Fibroblast of skin of right biceps (primary cell): Measurements from ENCODE around the gene PRAMEF14.
"Not testable (repeated sequence)": the region's sequence is repeated elsewhere in the genome, so short reads cannot be mapped to it uniquely, and the experiment has no call there.

ENCODE experiments used
- DNase-seq: peaks from one replicate; pipeline ENCODE4 v3.0.0-alpha.2; 2013

The PRAMEF14 gene, protein sequence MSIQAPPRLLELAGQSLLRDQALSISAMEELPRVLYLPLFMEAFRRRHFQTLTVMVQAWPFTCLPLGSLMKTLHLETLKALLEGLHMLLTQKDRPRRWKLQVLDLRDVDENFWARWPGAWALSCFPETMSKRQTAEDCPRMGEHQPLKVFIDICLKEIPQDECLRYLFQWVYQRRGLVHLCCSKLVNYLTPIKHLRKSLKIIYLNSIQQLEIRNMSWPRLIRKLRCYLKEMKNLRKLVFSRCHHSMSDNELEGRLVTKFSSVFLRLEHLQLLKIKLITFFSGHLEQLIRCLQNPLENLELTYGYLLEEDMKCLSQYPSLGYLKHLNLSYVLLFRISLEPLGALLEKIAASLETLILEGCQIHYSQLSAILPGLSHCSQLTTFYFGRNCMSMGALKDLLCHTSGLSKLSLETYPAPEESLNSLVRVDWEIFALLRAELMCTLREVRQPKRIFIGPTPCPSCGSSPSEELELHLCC

DNA sequence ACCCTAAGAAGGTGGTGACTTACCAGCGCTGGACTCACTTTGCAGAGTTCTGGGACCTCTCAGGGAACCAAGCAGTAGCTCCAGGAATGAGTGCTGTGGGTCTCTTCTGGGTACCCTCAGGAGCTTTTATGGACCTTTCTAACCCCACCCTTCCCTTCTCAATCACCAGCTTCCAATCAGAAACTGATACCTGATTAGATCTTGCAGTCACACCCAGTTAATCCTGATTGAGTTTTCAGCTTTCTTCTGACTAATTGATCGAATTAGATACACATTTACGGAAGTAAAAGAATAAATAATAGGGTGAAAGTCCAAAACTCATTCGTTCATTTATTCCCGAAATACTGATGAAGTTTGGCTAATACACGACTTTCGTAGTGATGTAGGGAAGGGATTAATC lies at the start of gene PRAMEF14:
TSS of gene PRAMEF14 (minus strand) at position 101 of the 400 bp plus-strand sequence. CDS start 1,820 bp downstream, outside the sequence.
- not testable (repeated sequence) for DNase-seq

DNA sequence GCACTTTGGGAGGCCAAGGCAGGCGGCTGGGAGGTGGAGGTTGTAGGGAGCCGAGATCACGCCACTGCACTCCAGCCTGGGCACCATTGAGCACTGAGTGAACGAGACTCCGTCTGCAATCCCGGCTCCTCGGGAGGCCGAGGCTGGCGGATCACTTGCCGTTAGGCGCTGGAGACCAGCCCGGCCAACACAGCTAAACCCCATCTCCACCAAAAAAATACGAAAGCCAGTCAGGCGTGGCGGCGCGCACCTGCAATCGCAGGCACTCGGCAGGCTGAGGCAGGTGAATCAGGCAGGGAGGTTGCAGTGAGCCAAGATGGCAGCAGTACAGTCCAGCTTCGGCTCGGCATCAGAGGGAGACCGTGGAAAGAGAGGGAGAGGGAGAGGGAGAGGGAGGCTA lies 48.4 kb upstream of the PRAMEF14 start:
- not testable (repeated sequence) for DNase-seq

DNA sequence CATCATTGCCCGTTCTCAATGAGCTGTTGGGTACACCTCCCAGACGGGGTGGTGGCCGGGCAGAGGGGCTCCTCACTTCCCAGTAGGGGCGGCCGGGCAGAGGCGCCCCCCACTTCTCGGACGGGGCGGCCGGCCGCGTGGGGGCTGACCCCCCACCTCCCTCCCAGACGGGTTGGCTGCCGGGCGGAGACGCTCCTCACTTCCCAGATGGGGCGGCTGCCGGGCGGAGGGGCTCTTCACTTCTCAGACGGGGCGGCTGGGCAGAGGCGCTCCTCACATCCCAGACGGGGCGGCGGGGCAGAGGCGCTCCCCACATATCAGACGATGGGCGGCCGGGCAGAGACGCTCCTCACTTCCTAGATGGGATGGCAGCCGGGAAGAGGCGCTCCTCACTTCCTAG lies 47.8 kb upstream of the PRAMEF14 start:
- DNase-seq: not testable (repeated sequence)

DNA sequence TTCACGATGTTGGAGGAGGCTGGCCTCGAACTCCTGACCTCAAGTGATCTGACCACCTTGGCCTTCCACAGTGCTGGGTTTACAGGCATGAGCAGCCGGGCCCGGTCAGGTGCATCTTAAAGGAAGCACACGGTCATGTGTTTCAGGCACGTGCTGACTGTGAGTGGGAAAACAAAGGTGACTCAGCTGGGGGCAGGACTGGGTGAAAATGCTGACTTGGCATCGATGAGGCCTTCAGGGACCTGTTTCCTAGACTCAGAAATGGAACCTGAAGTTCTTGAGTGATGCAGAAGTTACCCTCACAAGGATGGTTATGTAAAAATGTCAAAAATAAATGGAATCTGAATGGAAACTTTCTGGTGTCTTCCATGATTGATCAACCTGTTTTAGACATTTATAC lies 46.1 kb upstream of the PRAMEF14 start:
- DNase-seq: not testable (repeated sequence)

DNA sequence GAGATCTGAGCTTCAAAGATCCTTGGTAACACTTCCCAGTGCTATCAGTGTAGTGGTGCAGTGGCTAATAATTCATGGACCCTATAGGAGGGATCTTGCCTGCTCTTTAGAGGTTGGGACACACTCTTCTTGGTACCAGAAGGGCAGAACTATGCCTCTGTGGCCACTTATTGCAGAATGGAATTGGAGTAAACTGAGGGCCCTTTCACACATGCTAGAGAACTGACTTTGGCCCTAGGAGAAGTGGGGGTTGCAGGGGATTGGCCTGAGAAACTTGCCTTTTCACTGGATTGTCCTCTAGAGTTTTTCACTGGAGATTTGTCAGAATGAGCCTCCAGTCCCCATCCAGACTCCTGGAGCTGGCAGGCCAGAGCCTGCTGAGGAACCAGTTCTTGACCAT lies 42.4 kb upstream of the PRAMEF14 start, which contains the start of gene PRAMEF17:
TSS of gene PRAMEF17 (plus strand) at position 301 of the 400 bp plus-strand sequence. CDS start at position 327, 26 bp downstream.
- DNase-seq: not testable (repeated sequence)

DNA sequence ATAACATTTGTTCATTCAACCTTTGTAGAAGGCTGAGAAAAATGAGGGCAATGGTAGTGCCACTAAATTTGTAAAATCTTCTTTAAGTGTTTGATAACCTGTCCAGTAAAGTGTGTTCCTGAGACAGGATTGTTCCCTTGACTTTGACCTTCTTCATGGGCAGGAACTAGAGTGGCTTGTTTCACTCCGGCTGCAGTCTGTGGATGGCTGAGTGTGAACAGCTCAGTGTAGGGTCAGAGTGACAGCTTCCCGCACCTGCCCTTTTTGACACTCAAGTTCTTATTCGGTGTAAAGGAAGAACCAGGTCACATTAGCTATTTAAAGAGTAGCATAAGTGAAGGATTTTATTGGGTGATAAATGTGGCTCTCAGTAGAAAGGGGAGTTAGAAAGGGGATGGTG lies 33.4 kb upstream of the PRAMEF14 start:
- DNase-seq: not testable (repeated sequence)

DNA sequence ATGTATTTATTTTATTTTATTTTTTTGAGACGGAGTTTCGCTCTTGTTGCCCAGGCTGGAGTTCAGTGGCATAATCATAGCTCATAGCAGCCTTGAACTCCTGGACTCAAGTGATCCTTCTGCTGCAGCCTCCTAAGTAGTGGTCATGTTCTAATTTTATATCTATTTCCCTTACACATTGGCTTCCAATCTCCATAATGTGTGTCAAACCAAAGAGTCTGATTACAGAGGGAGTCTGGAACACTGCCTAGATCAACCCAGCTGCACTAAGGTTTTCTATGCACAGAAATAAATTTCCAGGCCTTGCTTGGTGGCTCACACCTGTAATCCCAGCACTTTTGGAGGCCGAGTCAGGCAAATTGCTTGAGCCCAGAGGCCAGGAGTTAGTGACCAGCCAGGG lies 32.0 kb upstream of the PRAMEF14 start:
- not testable (repeated sequence) for DNase-seq

DNA sequence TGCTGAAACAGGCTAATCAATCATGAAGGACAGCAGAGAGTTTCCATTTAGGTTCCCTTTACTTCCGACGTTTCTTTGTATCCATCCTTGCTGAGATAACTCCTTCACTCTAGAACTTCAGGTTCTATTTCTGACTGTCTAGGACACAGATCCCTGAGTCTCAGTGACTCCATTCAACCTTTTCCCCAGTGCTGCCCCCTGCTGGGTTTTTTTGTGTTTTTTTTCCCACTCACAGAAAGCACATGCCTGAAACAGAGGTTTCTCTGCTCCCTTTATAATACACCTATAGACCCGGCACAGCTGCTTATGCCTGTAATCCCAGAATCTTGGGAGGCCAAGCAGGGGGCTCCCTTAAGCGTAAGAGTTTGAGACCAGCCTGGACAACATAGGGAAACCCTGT lies 21.6 kb upstream of the PRAMEF14 start:
- DNase-seq: not testable (repeated sequence)

DNA sequence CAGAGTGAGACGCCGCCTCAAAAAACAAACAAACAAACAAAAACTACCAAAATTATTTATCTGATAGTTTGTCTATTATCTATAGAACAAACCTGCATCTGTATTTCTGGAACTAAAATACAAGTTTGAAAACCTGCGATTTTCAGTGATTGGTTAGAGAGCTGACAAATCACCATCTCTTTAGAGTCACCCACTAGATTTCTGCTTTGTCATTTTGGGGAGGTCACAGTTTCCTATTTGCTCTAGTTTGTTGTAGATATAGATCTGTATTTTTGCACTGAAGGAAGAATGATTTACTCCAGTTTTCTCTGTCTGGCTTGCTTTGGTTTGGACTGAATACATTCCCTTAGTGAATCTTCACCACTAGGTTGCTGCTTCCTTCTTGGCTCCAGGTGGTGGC lies 19.6 kb upstream of the PRAMEF14 start:
- DNase-seq: not testable (repeated sequence)

DNA sequence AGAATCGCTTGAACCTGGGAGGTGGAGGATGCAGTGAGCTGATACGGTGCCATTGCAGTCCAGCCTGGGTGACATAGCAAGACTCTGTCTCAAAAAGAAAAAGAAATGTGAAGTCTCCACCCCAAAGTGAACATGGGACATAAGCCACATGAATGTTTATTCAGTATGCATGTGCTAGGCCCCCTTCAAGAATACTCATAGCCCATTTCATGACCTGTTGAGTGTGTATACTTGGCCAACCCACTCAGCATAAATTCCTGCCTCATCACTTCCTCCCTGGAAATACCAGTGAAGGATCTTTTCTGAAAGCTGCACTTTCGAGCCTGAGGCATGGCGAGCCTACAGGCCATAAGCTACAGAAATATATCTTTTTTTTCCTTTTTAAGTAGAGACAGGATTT lies 18.0 kb upstream of the PRAMEF14 start:
- DNase-seq: not testable (repeated sequence)

DNA sequence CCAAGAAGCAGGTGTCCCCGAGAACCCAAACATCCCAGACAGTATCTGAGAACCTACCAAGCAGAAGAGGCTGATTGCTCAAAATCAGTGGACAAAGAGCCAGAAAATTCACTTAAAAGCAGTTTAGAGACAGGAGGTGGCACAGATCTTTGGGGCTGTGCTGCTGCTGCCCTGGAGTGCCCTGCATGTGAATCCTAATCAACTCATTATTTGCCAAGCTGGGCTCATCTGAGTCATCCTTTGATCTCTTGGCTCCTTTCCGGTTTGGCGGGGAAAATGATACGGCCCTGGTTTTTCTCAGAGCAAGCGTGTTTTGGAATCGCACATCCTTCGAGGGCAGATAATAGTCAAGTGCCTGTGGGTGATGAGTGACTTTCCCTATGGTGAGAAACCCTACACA lies 15.4 kb upstream of the PRAMEF14 start:
- DNase-seq: not testable (repeated sequence)

DNA sequence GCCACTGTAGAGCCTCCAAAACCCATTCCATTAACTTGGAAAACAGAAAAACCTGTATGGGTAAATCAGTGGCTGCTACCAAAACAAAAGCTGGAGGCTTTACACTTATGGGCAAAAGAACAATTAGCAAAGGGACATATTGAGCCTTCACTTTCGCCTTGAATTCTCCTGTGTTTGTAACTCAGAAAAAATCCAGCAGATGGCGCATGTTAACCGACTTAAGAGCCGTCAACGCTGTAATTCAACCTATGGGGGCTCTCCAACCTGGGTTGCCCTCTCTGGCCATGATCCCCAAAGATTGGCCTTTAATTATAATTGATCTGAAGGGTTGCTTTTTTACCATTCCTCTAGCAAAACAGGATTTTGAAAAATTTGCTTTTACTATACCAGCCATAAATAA lies 9.8 kb upstream of the PRAMEF14 start:
- DNase-seq: peak; percentile 25

DNA sequence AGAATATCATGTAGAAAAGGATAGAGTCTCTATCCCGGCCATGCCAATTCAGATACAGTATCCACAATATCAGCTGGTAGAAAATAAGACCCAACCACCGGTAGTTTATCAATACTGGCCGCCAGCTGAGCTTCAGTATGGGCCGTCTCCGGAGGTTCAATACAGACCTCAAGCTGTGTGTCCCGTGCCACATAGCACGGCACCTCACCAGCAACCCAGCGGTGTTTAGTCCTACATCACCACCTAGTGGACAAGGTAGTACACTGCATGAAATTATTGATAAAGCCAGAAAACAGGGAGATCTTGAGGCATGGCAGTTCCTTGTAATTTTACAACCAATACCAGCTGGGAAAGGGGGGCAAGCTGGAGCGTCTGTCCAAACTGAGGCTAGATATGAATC lies 7.5 kb upstream of the PRAMEF14 start:
- not testable (repeated sequence) for DNase-seq

DNA sequence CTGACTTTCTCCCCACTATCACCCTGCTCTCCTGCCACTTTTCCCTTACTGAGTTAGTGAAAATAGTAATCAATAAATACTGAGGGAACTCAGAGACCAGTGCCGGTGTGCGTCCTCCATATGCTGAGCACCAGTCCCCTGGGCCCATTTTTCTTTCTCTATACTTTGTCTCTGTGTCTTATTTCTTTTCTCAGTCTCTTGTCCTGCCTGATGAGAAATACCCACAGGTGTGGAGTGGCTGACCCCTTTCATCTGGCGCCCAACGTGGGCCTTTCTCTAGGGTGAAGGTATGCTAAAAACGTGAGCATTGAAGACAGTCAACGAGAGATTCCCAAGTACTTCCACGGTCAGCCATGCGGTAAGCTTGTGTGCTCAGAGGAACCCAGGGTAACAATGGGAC lies 6.5 kb upstream of the PRAMEF14 start:
- DNase-seq: peak; percentile 2

DNA sequence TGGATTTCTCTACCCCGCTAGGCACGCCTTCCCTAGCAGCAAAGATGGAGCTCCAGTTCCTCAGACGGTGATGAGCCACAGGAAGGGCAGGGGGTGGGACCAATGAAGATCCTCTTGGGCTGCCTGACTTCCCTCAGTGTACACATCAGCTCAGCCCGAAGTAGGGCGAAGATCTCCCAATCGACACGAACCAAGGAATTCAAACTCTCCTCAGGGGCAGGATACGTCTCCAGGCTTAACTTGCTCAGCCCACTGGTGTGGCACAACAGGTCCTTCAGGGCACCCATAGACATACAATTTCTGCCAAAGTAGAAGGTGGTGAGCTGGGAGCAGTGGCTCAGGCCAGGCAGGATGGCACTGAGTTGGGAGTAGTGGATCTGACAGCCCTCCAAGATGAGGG lies 4.4 kb downstream of the PRAMEF14 start:
- DNase-seq: not testable (repeated sequence)

DNA sequence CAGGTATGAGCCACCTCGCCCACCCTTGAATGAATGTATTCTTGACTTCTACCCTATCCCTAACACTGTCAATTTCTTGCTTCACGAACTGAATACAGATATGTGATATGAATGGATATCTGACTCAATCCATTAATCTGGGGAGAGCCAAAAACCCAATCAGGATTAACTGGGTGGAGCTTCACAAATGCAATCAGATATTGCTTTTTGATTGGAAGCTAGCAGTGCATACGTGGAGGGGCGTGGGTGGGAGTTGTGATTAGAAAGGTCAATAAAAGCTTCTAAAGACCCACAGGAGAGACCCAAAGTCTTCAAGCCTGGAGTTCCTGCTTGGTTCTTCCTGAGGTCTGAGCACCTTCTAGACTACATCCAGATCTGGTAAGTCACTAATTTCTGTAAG lies 31.7 kb downstream of the PRAMEF14 start, which contains the start of gene PRAMEF15:
TSS of gene PRAMEF15 (plus strand) at position 301 of the 400 bp plus-strand sequence. CDS start 2,827 bp downstream, outside the sequence.
- not testable (repeated sequence) for DNase-seq

DNA sequence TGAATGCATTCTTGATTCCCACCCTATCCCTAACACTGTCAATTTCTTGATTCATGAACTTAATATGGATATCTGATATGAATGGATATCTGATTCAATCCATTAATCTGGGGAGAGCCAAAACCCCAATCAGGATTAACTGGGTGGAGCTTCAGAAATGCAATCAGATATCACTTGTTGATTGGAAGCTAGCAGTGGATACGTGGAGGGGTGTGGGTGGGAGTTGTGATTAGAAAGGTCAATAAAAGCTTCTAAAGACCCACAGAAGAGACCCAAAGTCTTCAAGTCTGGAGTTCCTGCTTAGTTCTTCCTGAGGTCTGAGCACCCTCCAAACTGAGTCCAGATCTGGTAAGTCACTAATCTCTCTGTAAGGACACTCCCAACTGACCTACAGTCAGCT lies 43.7 kb downstream of the PRAMEF14 start, which contains the start of gene PRAMEF33:
TSS of gene PRAMEF33 (plus strand) at position 301 of the 400 bp plus-strand sequence. CDS start 2,416 bp downstream, outside the sequence.
- DNase-seq: not testable (repeated sequence)

DNA sequence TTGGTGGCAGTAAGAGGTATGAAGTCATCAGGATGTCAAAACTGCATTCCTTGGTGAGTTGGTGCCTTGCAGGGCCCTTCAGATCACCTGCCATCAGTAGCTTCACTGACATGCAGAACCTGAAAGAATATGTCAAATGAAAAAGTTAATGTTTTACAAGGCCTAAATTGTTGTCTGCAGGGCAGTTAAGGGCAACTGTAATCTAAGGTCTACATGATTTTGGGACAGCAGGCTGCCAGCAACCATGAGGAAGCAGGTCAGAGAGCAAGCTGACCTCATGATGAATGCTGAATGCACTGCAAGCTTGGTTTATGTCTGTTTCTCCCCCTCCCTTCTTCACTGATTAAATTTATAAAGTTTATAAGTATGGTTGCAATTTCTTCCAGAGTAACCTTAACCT lies 44.7 kb downstream of the PRAMEF14 start:
- not testable (repeated sequence) for DNase-seq

DNA sequence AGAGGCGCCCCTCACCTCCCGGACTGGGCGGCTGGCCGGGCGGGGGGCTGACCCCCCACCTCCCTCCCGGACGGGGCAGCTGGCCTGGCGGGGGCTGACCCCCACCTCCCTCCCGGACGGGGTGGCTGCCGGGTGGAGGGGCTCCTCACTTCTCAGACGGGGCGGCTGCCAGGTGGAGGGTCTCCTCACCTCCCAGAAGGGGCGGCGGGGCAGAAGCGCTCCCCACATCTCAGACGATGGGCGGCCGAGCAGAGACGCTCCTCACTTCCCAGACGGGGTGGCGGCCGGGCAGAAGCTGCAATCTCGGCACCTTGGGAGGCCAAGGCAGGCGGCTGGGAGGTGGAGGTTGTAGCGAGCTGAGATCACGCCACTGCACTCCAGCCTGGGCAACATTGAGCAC lies 48.2 kb downstream of the PRAMEF14 start:
- not testable (repeated sequence) for DNase-seq

DNA sequence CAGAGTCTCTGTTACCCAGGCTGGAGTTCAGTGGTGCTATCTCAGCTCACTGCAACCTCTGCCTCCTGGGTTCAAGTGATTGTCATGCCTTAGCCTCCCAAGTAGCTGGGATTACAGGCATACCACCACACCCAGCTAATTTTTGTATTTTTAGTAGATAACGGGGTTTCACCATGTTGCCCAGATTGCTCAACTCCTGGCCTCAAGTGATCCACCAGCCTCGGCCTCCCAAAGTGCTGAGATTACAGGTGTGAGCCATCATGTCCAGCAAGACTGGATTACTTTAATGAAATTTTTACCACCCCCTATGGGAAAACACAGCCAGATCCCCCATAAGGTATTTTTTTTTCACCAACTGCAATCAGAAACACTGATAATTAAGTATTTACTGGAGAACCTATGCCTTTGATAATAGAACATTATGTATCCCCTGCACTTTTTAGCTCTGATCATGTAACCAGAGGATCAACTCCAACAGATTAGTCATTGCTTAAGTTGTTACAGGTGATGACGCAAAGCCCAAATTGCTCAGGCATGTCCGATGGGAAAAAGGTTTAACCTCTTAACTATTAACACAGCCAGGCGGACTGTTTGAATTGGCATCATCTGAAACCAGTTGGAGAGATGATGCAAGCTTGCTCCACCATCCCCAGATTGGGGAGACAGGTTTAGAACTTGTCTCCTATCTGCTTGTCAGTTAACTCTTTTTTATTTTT lies 49.6 kb downstream of the PRAMEF14 start:
- not testable (repeated sequence) for DNase-seq
